ENCODE results near the gene ATRAID.

DNA sequence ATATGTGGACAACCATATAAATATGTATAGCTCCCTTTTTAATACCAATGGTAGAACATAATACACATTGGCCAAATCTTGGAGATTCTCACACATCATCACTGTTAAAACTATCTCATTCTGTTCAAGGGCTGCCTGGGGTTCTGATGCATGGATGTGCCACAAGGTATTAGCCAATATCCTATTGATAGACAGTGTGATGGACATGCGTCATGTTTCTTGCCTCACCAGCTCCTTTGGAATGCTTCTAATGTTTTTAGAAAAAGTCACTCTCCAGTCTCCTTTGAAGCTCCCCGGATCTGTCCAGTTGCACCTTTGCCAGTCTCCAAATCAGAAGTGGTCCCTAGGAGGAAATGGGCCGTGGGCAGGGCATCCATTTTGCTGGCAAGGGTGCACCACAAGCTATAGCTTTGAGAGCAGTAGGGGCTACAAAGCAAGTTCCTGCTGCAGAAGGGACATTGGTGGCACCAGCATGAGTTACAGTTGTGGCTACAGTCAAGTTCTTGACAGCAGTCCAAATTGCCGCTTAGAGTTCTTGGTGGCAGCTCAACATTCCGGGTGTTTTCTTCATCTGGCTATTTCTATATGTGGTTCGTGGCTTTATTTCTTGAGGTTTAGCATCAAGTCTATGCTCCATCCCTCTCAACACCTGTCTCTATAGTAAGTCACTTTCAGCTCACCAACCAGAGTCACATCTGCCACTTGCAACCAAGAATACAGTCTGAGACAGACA, 25.1 kb upstream of the ATRAID start:
- TF ChIP-seq CTCF (IDR thresholded peaks at IDR 0.05) (no peak), POLR2A (IDR thresholded peaks at IDR 0.05) (no peak)
